NCI-H774 (cell line): ENCODE measurements around the gene FAM228B.
A peak's percentile ranks its signal among the peaks of the same experiment; 100 is the strongest.
"Not testable (repeated sequence)": the region's sequence is repeated elsewhere in the genome, so short reads cannot be mapped to it uniquely, and the experiment has no call there.

Experiments
- DNase-seq: peaks from one replicate; lab custom pipeline; 2025; lab: John Stamatoyannopoulos, UW

The FAM228B gene

DNA sequence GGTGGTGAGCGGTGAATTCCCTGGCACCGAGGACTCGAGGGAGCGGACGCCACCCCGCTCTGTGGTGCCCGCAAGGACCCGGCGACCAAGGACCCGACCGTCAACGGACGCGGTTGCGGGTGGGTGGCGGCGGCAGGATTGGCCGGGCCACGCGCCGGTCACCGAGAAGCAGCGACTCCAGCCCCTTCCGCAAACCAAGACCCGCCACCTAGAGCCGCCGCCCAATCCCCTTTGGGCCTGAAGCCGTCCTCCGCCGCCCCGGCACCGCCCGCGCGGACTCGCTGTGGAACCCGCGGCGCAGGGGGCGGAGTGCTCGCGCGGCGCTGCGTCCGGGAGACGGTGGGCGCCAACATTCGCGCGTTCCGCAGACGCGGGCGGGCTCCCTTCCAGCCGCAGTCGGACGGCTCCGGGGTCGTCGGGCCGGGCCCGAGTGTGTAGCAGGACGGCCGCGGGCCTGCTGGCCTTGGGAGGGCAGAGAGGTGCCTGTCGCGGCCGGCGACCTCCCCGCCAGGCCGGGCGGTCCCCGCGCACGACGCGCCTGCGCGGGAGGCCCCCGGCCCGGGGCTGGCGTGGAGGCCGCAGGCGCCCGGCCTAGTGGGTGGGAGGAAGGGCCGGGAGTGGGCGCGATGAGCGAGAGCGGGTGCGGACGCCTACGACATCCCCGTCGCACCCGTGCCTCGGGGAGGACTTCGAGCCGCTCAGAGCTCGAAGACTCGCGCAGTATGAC lies at the start of gene FAM228B, which contains the start of gene PFN4:
TSS of gene FAM228B (plus strand) at position 275 of the 727 bp plus-strand sequence. CDS start 893 bp downstream, outside the sequence.
TSS of gene PFN4 (minus strand) at position 140 of the 727 bp plus-strand sequence. CDS start 799 bp downstream, outside the sequence.
- DNase-seq: peak; percentile 81

DNA sequence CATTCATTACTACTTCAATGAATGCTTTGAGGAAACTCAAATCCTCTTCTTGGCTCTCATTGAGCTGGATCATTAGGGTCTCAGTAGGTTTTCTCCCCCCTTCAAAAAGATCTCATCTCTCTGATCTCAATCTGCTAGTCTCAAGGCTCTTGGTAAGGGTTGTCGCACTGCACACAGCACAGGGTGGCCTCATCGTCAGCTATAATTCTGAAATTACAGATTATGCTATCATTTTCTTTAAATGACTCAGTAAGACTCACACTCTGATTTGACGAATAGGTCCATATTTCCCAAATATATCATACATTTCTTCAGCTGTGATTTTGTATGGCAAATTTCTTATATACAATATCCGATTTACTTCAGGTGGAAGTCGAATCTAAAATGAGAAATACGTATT lies 49.5 kb upstream of the FAM228B start:
- DNase-seq: no peak

DNA sequence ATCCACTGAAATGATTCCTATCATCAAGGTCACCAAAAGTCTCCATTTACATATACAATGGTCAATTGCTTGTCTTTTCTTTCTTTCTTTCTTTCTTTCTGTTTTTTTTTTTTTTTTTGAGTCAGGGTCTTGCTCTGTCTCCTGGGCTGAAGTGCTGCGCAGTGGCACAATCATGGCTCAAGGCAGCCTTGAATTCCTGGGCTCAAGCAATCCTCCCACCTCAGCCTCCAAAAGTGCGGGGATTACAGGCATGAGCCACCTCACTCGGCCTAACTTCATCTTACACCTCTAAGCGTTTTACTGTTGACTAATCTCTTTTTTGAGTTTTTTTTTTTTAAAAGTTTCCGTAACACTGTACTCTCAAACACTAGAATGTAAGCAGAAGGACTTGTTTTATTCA lies 48.0 kb upstream of the FAM228B start:
- no peak for DNase-seq

DNA sequence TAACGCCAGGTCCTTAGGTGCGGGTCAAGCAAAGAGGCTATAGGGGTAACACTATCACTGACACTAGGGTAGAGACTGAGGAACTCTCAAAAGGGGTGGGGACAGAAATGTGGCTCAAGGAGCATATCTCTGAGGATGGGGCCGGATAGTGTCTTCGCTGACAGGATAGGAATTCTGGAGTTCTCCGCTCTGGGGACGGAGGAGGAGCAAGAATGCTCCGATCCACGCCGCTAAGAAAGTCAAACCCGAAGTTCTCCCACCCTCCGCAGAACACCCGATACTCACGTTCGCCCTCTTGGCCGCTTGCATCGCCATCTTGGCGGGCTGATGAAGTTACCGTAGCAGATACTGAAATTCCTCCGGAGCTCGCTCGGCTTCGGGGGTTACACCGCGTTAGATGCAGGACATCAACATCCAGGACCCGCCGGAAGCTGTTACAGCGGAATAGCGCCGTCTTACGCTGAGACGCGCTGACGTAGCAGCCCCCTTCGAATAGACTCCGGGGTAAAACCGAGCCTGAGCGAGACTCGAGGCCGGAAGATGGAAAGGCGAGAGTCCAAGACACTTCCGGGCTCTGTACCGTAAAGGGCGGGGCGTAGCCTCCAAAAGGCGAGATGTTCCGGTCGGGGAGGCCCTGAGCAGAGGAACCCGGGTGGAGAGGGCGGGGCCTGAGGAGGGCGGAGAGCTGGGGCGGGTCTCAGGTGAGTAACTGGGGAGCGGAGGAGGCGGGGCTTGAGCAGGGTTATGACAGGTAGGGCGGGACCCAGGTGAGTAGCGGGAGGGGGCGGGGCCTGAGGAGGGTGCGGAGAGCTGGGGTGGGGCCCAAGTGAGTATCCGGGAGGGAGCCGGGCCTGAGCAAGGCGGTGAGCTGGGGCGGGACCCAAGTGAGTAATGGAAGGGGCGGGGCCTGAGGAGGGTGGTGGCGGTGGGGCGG lies 47.1 kb upstream of the FAM228B start, which contains the start of gene SF3B6:
TSS of gene SF3B6 (minus strand) at position 412 of the 934 bp plus-strand sequence. CDS start at position 315, 97 bp downstream.
- peak; percentile 99 for DNase-seq

DNA sequence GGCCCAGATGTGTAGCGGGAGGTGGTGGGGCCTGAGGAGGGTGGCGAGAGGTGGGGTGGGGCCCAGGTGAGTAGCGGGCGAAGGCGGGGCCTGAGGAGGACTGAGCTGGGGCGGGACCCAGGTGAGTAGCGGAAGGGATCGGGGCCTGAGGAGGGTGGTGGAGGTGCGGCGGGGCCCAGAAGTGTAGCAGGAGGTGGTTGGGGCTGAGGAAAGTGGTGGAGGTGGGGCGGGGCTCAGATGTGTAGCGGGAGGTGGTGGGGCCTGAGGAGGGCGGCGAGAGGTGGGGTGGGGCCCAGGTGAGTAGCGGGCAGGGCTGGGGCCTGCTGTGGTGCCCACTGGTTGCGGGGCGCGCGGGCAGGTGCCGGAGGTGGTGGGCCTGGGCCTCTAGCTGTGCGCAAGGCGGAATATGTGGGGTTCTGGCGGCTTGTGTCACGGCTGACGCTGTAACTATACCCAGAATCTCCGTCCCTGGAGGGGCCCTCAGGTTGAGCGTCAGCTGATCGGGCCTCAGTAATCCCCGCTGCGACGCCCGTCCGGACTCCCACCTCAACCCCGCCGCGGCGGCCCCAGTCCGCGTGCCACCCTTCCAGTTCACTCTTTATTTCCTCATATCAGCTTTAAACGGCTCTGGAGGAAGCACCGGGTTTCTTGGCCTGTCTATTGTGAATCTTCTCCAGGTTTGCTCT lies 46.3 kb upstream of the FAM228B start:
- DNase-seq: no peak

DNA sequence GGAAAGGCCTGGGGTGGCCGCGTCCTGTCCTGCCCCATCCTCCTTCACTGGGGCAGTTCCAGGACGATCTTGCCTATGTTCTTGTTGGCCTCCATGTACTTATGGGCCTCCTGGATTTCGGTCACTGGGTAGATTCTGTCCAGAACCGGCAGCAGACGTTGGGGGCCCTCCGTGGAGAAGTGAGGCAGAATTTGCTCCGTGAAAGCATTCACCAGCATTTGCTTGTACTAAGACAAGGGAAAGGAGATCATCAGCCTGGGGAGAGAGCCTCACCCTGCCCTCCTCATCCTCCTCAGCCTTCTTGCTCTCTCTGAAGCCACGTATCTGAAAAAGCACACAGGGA lies 45.8 kb upstream of the FAM228B start:
- no peak for DNase-seq

DNA sequence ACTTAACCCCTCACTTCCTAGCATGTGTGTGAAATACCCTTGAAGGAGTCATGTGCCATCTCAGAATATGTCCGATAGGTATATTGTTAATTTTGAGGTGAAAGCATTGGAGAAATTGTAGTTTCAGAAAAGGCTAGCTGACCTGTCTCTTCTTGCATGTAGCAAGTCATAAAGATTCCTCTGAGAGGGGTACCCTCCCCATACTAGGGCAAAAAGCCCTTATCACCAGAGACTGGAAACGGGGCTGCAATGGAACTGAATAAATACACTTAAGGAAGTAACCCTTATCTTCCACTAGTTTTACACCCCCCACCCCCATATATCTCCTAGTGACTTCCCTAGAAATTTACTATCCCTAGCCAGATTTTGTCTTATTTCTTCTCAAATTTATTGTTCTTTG lies 45.4 kb upstream of the FAM228B start:
- no peak for DNase-seq

DNA sequence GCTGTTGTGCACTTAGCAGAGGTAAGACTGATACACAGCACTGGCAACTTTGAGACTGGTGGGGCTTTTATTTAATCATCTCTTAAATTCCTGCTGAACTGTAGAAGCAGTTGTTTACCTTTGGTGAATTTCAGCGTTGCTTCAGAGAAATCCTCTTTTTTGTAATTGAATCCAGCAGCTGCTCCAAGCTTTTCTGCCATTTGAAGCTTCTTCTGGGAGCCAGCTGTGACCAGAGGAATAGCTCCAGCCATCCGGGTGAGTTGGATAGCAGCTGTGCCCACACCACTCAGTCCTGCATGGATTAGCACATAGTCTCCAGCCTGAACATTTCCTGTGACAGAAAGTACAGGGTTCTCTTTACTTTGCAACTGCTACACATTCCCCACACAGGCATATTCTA lies 42.6 kb upstream of the FAM228B start:
- DNase-seq: no peak

DNA sequence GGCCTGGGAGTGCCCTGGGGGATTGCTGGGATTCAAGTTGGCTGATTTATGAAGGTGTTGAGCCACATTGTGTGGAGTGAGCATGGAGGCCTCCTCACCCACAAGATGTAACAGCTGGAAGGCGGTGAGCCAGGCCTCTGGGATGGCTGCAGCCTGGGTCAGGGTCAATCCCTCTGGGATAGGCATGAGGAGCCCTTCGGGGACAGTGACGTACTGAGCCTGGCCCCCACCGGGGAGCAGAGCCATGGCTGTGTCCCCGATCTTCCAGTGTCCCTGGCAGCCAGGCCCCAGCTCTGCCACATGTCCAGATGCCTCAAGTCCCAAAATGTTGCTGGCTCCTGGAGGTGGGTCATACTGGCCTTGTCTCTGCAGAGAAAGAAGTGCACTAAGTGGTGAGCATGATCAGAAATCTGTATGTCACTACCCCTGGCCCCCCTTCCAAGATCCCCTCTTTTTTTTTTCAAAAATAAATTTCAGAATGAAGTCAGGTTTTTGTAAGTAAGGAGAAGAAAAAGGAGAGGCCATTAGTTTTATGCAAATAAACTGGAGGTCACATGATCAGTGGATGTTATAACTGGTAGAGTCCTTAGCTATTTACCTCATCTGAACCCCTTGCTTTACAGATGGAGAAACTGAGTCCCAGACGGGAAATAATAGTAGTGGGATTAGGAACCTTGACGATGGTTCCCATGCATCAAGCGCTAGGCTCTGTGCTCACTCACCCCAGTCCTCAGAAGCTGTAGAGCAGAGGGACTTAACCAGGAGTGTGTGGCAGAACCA lies 40.3 kb upstream of the FAM228B start:
- no peak for DNase-seq

DNA sequence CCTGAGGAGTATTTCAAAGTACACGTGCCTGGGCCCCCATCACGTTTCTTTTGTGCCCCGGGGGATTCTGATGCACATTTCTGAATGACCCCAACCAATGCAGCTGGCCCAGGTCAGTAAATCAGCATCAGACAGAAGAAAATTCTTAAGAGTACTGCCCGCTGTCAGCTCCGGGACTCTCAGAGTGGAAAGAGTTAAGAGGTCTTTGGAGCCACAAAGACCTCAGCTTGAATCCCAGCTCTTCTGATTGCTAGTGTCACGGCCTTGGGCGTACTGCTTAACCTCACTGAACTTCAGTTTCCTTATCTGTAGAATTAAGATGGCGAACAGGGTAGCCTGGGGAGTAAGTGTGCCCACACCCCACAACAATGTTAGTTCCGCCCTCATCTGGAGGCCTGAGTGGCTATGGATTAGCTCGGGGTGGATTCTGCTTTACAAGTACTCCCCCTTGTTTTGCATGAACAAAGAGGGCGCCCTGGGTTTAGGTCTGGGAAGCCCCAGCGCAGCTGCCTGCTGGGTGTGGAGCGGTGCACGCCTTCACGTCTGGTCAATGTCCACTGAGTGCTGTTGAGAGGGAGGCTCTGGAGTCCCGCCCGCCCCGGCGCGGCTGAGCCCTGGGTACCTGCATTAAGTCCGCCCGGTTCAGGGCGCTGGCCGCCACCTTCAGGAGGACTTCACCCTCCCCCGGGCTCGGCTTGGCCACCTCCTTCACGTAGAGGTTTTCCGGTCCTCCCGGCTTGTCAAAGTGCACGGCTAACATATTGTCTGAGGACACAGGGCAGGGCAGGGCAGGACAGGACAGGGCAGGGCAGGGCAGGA lies 39.5 kb upstream of the FAM228B start:
- DNase-seq: peak; percentile 77

DNA sequence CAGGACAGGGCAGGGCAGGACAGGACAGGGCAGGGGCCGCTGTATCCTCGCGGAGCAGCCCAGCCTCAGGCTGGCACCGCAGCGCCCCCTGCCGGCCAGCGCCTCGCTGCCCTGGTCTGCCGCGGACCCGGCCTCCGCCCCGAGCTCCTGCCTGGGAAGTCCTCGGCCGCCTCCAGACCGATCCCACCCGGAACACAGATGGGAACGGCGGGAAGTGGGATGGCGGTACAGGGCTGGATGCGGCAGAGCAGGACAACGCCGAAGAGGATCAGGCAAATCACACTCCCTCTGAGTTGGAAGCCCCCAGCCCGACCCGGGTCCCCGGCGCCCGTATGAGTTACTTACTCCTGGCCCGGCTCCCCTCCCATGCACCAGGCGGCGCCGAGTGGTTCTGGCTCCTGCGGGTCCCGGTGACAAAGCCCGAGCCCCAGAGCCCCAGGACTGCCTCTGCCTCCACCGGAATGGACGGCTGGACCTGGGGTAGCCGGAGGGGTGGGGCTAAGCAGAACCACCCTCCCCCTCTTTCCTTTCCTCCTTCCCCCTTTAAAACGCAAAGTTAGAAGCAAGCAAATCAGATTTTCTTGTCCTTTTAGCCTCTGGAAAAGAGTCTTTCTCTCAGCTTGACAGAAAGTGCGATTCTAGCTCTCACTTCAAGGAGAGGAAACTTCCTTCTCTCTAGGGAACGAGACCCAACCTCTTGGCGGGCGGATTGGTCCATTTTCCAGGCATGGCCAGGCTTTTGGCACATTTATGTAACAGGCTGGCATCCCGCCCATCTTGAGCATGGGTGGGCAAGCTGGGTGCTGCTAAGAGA lies 38.7 kb upstream of the FAM228B start, which contains the start of gene TP53I3:
TSS of gene TP53I3 (minus strand) at position 449 of the 814 bp plus-strand sequence. CDS start 508 bp downstream, outside the sequence.
- DNase-seq: peak; percentile 82

DNA sequence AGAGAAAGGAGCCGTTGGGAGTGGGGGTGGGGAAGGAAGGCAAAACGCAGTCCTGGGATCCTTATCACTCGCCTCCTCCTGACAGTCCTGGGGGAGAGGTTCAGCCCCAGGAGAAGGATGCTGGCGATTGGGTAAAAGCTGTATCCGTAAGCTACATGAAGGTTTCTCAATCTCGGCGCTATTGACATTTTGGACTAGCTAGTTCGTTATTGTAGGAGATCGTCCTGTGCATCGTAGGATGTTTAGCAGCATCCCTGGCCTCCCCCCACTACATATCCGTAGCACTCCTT lies 38.1 kb upstream of the FAM228B start:
- no peak for DNase-seq

DNA sequence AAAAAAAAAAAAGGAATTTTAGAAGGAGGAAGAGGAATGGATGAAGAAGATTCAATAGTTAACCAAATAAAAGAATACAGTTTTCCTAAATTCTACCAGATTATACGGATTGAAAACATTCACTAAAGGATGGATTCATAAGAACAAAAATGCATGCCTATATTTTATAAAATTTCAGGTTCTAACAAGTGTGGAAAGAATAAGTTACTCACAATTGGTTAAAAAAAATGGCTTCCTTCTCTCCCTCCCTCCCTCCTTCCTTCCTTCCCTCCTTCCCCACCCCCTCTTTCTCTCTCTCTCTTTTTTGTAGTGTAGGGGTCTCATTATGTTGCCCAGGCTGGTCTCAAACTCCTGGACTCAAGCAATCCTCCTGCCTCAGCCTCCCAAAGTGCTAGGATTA lies 37.0 kb upstream of the FAM228B start:
- no peak for DNase-seq

DNA sequence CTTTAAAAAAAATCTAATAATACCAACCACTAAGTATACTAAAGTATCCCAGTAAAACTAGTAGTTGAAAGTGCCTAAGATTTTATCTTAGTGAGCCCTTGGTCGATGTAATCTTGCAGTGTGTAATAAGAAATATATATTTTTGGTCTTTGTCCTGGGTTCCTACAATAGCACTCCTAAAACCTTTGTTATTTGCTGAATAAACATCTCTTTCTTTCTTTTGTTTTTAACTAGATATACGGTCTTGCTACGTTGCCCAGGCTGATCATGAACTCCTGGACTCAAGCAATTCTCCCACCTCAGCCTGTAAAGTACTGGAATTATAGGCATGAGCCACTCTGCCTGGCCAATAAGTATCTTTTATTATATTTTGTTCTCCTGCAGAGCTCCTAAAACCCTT lies 36.2 kb upstream of the FAM228B start:
- no peak for DNase-seq

DNA sequence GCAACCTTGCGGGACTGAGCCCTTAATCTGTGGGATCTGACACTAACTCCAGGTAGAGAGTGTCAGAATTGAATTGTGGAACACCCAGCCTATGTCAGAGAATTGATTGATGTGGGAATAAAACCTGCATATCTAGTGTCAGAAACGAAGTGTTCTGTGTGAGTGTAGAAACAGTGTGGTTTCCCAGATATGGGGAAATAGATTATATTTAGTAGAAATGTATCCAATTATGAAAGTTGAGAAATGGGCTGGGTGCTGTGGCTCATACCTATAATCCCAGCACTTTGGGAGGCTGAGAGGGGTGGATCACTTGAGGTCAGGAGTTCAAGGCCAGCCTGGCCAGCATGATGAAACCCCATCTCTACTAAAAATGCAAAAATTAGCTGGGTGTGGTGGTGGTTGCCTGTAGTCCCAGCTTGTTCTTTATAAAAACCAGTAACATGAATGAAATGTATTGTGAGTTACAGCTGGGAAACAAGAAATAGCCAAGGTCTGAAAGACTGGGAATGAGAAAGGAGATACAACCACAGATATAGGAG lies 34.4 kb upstream of the FAM228B start:
- DNase-seq: no peak

DNA sequence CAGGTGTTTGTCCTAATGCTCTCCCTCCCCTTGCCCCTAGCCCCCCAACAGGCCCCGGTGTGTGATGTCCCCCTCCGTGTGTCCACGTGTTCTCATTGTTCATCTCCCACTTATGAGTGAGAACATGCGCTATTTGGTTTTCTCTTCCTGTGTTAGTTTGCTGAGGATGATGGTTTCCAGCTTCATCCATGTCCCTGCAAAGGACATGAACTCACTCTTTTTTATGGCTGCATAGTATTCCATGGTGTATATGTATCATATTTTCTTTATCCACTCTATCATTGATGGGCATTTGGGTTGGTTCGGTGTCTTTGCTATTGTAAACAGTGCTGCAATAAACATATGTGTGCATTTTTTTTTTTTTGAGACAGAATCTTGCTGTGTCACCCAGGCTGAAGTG lies 30.0 kb upstream of the FAM228B start:
- DNase-seq: not testable (repeated sequence)

DNA sequence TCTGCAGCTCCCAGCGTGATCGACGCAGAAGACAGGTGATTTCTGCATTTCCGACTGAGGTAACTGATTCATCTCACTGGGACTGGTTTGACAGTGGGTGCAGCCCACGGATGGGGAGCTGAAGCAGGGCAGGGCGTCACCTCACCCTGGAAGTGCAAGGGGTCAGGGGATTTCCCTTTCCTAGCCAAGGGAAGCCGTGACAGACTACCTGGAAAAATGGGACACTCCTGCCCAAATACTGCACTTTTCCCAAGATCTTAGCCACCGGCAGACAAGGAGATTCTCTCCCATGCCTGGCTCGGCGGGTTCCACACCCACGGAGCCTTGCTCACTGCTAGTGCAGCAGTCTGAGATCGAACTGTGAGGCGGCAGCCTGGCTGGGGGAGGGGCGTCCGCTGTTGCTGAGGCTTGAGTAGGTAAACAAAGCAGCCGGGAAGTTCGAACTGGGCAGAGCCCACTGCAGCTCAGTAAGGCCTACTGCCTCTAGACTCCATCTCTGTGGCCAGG lies 28.0 kb upstream of the FAM228B start:
- not testable (repeated sequence) for DNase-seq

DNA sequence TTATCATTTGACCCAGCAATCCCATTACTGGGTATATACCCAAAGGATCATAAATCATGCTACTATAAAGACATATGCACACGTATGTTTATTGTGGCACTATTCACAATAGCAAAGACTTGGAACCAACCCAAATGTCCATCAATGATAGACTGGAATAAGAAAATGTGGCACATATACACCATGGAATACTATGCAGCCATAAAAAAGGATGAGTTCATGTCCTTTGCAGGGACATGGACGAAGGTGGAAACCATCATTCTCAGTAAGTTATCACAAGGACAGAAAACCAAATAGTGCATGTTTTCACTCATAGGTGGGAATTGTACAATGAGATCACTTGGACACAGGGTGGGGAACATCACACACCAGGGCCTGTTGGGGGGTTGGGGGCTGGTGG lies 22.5 kb upstream of the FAM228B start:
- not testable (repeated sequence) for DNase-seq

DNA sequence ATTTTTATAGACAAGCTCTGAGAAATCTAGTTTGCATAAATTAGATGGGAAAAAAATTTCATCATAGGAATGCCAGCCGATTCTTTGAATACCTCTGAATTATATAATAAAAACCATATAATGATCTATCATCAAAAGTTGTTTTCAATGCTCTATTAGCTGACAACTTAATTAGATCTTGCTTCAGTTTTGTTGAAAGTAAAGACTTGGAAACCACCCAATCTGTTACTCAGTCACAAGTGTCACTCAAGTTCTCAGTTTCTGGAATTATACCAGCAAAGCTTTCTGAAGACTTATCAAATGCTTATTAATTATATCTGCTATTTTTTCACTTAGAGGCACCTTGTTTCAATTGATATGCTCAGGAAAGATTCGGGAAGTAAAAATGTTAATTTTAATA lies 21.3 kb upstream of the FAM228B start:
- no peak for DNase-seq
